ENCODE data around the gene MVB12B.

The MVB12B gene

GRCh38 chr9:126303488-126303887 is 23.1 kb upstream of the MVB12B start:
- no peak for DNase-seq (ENCODE audit: low spot score)

DNA sequence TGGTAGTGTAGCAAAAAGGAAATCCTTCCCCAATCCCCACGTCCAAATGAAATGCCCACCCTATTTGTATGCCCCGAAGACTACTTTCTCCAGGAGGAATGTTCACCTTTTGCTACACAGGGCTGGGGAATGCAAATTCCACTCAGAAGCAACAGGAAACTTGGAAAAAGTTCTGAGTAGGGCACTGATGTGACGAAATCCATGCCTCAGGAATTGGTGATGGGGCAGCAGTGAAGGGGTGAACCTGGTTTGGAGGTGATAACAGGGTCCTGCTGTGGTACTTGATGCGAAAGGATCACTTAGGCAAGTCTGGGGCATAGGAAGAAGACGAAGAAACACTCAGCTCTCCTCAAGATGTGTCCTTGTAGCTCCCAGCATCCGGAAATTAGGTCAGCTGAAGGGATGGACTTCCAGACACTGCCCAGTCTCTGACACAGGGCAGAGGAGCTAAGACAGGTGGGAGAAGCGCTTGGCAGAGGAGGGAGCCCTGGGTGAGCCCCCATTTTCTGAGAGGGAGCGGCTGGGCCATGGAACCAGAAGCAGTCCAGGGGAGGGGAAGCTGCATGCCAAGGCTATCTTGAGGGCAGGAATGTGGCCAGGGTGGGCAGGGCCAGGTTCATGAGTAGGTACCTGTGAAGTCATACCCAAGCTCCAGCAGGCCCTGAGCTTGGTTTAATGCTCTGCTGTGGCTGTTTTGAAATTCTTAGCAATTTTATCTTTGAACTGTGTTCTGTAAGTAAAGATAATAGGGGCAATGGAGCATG is 22.2 kb upstream of the MVB12B start:
- no peak for DNase-seq (ENCODE audit: low spot score)

DNA sequence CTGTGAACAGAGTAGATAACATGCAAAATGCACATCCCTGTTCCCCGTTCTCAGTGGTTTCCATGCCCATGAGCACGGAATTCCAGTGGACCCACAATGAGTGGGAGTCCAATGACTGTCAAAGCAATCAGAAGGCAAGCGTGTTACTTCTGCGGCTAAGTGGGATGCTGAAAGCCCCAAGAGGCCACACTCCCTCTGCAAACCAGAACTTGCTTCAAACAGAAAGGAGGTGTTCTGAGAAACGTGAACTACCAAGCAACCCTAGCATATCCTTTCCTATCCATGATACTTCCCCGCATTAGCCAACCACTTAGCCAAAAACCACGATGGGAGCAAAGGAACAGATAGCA is 21.7 kb upstream of the MVB12B start:
- no peak for DNase-seq (ENCODE audit: low spot score)

- DNase-seq (ENCODE audit: low spot score): no peak
These were observed 20.5 kb upstream of the MVB12B start for GRCh38 chr9:126306071-126306647.

DNA sequence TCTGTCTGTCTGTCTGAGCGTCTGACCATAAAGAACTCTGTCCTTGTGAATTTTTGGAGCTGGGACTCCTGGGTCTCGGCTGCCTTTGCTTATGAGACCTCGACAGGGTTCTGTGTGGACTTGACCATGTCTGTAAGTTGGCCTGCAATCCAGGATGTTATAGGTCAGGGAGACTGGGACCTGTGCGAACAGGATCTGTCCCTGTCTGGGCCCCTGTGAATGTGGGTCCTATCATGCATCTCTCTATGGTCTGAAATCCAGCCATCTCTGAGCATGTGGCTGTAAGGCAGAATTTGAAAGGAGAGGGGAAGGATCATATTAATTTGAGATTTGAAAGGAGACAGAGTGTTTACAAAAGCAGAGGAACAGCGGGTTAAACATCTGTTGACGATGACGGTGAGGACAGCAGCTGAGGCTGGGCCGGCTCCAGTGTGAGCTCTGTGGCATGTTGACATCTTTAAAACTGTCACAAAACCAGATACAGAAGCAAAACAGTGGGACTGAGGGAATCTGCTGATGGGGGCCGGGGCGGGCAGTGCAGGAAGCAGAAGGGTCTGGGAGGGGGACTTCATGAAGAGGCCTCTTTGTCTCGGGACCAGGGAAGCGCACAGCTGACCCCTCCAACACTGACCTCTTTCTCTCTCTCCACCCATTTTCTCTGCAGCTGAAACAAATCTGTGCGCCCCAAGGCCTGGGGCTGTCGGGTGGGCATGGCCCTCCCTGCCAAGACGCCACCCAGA is 19.1 kb upstream of the MVB12B start:
- DNase-seq (ENCODE audit: low spot score): no peak

GRCh38 chr9:126309427-126310189 is 17.0 kb upstream of the MVB12B start:
- DNase-seq (ENCODE audit: low spot score): no peak

GRCh38 chr9:126312584-126313551 is 13.8 kb upstream of the MVB12B start:
- DNase-seq (ENCODE audit: low spot score): no peak

DNA sequence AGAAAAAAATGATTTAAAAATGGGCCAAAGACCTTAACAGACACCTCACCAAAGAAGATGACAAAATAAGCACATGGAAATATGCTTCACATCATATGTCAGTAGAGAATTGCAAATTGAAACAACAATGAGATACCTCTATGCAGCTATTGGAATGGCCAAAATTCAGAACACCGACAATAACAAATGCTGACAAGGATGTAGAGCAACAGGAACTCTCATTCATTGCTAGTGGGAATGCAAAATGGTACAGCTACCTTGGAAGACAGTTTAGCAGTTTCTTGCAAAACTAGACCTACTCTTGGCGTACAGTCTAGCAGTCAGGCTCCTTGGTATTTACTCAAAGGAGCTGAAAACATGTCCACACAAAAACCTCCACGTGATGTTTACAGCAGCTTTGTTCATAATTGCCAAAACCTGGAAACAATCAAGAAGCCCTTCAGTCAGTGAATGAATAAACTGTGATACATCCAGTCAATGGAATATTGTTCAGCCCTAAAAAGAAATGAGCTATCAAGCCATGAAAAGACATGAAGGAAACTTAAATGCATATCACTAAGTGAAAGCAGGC is 10.5 kb upstream of the MVB12B start:
- no peak for DNase-seq (ENCODE audit: low spot score)

DNA sequence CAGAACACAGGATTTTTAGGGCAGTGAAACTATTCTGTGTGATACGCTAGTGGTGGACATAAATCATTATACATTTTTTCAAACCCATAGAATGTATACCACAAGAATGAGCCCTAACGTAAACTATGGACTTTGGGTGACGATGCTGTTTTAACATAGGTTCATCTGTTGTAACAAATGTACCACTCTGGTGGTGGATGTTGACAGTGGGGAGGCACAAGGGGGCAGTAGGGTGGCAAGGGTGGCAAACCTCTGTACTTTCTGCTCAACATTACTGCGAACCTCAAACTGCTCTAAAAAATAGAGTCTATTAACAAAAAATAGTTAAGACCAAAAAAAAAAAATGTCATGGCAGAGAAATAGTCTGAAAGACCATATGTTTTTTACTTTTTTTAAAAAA is 9.1 kb upstream of the MVB12B start:
- DNase-seq (ENCODE audit: low spot score): no peak

GRCh38 chr9:126318858-126319257 is 7.8 kb upstream of the MVB12B start:
- DNase-seq (ENCODE audit: low spot score): no peak

- DNase-seq (ENCODE audit: low spot score): no peak
These were observed 7.0 kb upstream of the MVB12B start for GRCh38 chr9:126319671-126320070.

- no peak for DNase-seq (ENCODE audit: low spot score)
These were observed 6.3 kb upstream of the MVB12B start for GRCh38 chr9:126320158-126320922.

DNA sequence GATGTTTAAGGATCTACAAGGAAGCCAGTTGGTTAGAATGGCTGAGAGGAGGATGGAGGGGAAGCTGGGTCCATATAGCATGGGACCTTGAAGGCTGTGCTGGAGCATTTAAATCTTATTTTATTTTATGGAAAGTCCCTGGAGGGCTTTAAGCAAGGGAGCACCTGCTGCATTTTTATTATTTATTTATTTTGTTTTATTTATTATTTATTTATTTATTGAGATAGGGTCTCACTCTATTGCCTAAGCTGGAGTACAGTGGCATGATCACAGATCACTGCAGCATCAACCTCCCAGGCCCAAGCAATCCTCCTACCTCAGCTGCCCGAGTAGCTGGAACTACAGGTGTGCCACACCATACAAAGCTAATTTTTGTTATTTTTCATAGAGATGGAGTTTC is 4.9 kb upstream of the MVB12B start:
- no peak for DNase-seq (ENCODE audit: low spot score)

DNA sequence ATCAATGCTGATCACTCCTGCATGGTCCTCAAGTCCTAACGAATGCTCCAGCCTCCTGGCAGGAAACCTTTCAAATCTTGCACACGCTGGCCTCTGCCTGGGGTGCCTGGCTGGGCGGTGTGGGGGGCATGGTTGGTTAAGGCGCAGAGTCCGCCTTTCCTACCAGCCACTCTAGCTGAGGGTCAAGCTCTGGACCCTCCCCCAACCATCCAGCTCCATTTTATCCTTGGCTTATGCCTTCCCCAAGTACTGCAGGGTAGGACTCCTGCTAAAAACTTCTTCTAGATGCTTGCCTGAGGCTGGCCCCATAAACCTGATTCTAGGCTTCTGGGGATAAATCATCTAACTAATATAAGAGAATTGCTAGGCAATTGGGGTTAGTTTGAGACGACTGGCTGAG is 808 bp upstream of the MVB12B start:
- DNase-seq (ENCODE audit: low spot score): no peak

- DNase-seq (ENCODE audit: low spot score): no peak
These were observed 531 bp downstream of the MVB12B start for GRCh38 chr9:126327006-126327713.

GRCh38 chr9:126327714-126328185 is 1.1 kb downstream of the MVB12B start:
- DNase-seq (ENCODE audit: low spot score): no peak

DNA sequence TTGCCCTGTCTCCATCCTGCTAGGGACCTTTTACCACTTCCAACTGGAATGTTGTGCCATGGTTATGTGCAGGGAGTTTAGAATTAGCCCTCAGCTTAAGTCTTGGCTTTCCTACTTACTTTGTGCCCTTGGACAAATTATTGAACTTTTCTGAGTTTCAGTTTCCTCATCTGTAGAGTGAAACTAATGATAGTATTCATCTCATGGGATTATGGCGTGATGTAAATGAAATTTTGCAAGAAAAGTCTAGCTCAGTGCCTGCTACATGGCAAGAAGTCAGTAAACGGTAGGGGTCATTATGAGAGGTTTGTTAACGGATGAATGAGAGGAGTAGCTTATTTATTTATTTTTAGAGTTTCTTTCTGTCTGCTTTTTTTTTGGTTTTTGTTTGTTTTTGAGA is 1.8 kb downstream of the MVB12B start:
- DNase-seq (ENCODE audit: low spot score): no peak

- peak; percentile 11 for DNase-seq (ENCODE audit: low spot score)
These were observed 3.0 kb downstream of the MVB12B start for GRCh38 chr9:126329476-126330275.

- DNase-seq (ENCODE audit: low spot score): no peak
These were observed 3.9 kb downstream of the MVB12B start for GRCh38 chr9:126330536-126330935.

All from activated CD4-positive, alpha-beta T cell treated with anti-CD3 and anti-CD28 coated beads, Interleukin-2, Interleukin-4, amounts not matched to agents 100 ng/mL and 50 ng/mL, durations not matched to agents 16 hours and 8 hours (primary cell).